Stimulated activated CD4-positive, alpha-beta T cell treated with anti-CD3 and anti-CD28 coated beads, Interleukin-12 subunit alpha, Interleukin-12 subunit beta, amount 100 ng/mL, for 48 hours (primary cell): ENCODE measurements around the gene HNF4A.
"Not testable (repeated sequence)": the region's sequence is repeated elsewhere in the genome, so short reads cannot be mapped to it uniquely, and the experiment has no call there.

ENCODE experiments used
- DNase-seq, 3 donors: peaks; one replicate each; pipeline ENCODE4 v3.0.0-alpha.2; 2020; ENCODE audit warnings: low read depth in 2 of 3, low spot score in 1 of 3

Gene HNF4A

DNA sequence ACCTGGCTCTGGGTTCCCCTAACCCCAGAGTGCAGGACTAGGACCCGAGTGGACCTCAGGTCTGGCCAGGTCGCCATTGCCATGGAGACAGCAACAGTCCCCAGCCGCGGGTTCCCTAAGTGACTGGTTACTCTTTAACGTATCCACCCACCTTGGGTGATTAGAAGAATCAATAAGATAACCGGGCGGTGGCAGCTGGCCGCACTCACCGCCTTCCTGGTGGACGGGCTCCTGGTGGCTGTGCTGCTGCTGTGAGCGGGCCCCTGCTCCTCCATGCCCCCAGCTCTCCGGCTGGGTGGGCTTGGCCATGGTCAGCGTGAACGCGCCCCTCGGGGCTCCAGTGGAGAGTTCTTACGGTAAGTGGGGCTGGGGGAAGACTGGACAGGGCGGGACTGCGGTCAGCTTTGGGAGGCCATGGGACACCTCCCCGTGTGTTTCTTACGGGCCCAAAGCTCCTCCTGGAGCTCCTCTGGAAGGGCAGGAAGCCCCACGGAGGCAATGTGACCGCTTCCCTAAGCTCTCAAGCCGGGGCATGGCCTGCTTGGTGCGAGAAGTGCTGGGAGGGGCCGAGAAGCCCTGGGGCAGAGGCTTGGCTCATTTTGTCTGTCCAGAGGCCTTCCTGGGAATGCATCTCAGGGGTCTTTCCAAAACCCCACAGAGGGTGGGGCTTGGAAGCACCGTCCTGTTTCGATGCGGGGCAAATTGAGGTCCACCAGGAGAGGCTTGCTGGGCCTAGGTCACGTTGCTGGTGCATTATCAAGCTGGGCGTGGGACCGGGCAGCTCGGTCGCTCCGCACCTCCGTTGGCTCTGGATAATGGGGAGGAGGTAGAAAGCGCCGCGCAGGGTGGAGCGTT, at the start of gene HNF4A:
TSS of gene HNF4A (plus strand) at position 202 of the 855 bp plus-strand sequence. CDS start at position 308, 106 bp downstream.
- no peak for DNase-seq

DNA sequence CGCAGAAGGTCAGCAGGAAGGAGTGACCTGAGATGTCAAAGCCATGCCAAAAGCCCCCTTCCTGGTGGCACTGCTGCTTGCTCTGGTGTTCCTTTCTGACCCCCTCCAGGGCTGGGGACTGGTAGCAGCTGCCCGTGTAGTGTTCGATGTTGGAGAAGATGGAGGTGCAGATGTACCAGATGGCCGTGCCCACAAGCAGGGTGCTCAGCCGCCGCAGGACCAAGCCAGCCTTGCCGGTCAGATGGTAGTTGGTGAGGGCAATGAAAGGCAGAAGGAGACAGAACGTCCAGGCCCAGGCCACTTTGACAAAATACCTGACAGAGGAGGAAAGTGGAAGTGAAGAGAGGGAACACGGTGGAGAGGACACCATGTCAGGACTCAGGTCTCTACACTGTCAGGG, 48.6 kb upstream of the HNF4A start:
- DNase-seq: no peak

DNA sequence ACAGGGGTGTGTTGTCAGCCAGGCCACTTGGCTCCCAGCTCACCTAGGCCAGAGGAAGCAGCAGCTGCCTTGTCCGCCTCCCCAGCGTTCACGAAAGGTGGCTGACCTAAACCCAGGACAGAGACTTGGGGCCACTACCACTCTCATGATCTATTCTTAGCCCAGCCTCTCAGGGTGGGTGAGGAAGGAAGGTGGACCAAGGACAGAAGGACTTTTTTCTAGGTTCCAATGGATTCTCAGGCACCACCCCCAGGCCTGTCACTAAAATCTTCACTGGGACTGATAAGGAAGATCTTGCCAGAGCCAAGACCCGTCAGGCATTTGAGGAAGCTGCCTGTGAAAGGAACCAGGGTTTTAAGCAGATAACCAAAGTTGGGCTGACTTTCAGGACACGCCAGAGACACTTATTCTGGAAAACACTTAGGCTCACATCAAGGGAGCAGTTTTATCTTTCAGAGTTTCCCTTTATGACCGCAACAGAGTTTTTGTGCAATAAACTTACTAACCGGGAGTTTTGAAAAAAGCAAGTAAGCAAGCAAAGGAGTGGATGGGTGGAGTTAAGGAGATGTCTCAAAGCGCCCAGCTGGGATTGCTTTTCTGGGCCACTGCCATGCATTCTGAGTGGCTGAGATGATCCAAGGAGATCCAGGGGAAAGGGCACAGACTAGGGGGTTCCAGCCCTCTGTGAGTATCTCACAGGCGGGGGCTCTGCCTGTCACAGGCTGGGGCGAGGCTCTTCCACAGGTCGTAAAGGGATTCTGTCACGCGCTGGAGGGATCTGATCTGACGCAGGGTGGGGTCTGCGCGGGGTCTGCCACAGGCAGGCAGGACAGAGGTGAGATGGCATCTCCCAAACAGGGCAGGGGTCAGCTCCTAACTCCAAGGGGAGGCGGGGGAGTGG, 45.5 kb upstream of the HNF4A start:
- no peak for DNase-seq

DNA sequence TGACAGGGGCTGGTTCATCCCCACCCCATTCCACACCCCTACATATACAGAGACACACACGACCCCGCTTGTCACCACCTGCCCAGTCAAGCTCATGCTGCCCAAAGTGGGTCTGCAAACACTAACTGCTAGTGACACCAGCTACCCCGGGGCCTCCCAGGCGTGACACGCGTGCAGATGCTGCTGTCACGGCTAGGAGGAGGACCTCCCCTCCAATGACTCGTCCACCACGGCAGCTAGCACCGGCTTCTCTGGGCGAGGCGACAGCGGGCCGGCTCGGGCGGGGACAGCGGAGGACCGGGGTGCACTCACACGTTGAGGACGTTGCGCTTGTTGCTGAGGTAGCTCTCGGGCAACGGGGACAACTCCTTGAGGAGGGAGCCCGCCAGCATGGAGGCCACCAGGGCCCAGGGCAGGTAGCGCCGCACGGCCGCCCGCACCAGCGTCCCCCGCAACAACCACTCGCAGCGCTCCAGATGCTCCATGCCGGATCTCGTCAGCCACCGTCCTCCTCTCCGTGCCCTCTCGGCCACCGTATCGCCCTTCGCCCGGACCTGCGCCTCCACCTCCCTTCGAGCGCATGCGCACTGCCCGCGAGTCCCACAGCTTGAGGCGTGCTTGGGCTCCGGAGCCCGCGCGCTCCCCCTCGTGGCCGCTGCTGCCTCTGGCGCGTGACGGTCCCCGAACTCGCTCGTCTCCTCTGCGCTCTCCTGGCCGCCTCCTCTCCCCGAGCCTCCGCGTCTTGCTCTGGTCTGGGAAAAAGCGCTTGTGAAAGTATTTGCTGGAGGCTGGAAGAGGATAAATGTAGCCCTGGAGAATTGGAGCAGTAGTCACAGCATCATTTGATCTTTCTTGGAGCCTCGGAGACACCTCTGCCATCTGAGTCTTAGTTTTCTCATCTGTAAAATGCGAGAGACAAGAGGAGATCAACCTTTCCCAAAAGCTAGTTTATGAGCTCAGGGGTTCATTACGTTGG, 44.5 kb upstream of the HNF4A start, which contains the start of gene FITM2:
TSS of gene FITM2 (minus strand) at position 539 of the 976 bp plus-strand sequence. CDS start at position 485, 54 bp downstream.
- peak; percentile 97 to 99 (median 97) for DNase-seq

DNA sequence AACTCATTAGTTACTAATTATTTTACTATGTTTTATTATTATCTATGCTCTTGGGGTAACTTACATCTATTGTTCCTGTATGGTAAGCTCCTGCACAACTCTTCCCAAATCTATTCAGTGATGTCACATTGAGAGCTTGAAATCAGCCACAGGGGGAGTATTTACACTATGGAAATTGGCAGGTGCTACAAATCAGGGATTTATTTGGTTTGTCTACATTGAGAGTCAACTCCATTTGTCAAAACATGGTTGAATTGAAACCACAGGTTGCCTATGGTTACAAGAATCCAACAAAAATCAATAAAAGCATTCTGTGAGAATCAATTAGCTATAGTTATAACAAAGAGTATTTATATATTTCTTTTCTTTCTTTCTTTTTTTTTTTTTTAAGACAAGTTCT, 40.6 kb upstream of the HNF4A start:
- no peak for DNase-seq

DNA sequence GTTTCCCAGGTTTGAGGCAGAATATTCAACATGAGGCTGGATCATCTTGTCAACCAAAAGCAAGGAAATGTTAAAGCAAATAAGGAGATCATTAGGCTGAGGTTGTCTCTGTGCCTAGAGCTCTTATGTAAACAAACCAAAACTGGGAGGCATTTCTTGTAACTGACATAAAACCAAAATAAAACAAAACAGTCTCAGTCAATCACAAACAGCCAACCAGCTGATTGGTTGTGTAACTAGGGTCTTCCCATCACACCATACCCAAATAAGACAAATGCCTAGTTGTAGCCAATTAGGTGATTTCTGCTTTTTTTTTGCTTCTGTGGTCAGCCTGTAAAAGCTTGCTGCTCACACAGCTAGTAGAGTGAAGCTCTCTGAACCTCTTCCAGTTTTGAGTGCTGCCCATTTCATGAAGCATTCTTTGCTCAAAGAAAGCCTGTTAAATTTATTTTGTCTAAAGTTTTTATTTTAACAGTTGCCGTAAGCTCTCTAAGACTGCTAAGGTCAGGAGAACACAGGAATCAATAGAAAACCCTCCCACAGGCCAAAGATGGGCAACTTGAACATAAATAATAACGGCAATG, 35.6 kb upstream of the HNF4A start:
- DNase-seq: no peak

DNA sequence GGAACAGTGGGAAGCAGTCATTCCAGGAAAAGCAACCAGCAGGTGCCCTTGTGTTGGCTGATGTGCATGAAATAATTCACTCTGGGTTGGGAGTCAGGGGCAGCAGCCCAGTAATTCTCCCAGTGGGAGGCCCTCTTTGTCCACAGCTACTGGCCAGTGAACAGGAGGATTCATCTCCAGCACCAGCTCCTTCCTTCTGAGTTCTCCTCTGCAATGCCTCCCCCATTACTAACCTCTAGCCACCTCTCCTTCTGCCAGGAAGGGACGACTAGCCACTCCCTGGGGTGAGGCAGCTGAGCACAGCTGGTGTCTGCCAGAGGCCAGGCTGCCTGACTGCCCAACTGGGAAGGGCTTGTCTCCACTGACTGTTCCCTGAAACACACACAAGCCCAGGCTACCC, 31.2 kb upstream of the HNF4A start:
- DNase-seq: no peak

DNA sequence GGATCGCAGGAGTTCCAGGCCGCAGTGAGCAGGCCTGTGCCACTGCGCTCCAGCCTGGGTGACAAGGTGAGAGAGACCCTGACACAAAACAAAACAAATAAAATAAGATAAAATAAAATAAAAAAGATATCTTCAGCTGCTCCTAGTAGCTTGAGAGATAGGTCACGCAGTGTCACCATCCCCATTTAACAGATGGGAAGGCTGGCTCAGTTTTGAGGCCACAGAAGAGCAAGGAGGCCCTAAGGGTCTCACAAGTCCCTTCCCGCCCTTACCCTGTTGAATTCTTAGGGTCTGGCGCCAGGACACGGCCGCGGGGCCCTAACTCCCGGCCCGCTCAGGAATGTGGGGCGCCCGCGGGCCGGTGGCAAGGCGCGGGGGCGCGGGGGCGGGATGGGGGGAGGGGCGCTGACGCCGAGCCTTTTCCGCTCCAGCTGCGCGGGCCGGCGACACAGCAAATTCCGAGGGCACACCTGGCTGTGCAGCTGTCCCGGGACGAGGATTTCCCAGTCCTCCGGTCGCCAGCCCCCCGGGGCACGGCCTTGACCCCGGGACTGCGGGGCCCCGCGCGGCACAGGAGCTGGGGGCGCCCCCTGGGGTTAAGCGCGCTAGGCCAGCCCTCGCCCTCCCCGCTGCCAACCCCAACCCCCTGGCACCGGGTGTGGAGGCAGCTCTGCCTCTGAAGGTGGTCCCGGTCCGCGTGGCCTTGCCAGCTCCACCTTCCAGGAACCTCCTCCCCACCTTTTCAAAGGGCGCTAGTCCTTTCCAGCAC, 28.9 kb upstream of the HNF4A start:
- DNase-seq: no peak

DNA sequence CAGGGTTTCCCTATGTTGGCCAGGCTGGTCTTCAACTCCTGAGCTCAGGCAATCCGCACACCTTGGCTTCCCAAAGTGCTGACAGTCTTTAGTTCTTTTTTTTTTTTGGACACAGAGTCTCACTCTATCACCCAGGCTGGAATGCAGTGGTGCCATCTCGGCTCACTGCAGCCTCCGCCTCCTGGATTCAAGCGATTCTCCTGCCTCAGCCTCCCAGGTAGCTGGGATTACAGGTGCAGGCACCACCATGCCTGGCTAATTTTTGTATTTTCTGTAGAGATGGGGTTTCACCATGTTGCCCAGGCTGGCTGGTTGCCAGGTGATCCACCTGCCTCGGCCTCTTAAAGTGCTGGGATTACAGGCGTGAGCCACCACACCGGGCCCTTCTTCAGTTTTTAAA, 27.8 kb upstream of the HNF4A start:
- DNase-seq: not testable (repeated sequence)

DNA sequence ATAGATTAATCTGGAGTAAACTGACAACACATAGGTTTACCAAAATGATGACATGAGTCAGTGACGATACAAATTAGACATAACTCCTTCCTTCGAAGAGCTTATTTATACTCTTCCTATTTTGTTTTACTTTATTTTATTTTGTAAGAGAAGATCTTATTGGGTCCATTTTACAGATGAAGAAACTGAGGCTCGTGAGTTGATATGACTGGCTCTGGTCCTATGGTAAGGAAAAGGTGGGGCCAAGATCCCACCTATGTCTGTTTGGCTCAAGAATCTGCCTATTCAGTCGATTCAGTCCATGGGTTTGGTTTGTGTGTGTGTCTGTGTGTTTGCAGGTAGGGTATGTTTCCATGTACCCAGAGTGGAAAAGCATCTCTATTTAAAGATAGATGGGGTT, 27.1 kb upstream of the HNF4A start:
- DNase-seq: no peak

DNA sequence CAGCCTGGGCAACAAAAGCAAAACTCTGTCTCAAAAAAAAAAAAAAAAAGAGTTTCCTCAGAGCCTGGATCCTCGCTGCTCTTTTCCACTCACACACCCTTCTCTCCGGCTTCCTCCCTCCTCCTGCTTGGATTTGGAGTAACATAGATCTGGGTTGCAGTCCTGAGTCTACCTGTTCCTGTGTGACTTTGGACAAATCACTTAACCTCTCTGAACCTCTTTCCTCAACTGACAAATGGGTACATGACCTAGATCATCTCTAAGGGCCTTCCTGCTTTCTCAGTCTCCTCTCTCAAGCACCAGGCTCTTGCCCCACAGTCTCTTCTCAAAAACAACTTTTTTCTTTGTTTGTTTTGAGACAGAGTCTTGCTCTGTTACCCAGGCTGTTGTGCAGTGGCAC, 24.3 kb upstream of the HNF4A start:
- no peak for DNase-seq

DNA sequence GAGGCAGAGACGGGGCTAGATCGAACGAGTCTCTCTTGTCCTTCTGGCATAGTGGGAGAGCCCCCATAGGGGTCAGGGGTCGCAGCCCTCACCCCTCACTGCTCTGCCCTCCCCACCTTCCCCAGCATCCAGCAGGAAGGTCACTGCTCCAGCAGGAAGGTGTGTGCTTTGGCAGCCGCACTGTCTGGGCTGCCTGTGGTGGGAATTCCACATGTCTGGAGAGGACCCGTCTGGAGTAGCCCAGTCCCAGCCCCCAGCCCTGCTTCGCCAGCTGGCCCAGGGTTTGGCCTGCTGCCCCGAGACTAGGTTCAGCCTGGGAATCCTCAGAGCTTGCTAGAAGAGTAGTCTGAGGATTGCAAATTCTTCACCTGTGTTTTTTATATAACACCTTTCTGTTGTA, 21.2 kb upstream of the HNF4A start:
- DNase-seq: no peak

DNA sequence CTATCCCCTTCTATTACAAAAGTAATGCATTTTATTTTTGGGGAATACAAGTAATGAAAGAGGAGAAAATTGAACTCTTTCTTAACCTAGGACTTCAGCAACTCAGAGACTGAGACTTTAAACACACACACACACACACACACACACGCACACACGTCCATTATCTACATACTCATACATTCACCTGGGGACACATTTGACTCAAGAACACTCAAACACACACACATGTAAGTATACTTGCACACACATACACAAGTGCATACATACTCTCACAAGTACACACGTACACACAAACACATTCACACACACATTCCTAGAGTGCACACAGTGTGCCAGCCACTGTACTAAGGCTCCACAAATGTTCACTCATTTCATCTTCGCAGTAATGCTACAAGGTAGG, 20.8 kb upstream of the HNF4A start:
- no peak for DNase-seq

DNA sequence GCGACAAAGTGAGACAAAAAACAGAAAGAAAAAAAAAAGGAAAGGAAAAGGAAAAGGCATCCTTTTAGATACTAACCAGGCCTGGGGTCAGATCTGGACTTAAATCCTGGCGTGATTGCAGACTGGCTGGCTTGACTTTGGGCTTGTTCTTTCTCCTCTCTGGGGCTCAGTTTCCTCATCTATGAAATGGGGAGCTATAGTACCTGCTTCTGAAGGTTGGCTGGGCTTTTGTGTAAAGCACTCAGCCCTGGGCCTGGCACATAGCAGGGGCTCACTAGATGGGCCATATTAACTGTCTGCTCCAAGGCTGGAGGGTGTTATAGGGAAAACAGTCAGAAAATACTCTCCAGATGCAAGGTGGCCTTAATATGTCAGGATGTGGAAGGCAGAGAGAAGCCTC, 19.8 kb upstream of the HNF4A start:
- DNase-seq: no peak

DNA sequence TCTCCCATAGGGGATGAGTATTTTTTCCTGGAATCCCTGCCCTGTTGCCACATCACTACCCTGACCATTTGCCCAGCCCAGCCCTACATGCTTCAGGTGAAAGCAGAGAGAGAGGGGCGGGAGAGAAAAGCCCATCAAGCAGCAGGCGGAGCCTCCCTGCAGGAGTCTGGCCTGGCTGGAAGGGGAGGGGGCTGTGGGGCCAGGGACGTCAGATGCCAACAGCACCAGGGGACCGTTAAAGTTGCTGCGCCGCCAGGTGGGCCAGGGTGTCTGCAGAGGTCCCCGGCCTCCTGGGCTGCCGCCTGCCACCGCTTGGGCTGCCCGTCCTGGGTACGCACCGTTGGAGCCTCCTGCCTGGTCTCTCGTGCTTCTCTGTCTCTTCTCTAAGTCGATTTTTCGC, 19.4 kb upstream of the HNF4A start:
- no peak for DNase-seq

DNA sequence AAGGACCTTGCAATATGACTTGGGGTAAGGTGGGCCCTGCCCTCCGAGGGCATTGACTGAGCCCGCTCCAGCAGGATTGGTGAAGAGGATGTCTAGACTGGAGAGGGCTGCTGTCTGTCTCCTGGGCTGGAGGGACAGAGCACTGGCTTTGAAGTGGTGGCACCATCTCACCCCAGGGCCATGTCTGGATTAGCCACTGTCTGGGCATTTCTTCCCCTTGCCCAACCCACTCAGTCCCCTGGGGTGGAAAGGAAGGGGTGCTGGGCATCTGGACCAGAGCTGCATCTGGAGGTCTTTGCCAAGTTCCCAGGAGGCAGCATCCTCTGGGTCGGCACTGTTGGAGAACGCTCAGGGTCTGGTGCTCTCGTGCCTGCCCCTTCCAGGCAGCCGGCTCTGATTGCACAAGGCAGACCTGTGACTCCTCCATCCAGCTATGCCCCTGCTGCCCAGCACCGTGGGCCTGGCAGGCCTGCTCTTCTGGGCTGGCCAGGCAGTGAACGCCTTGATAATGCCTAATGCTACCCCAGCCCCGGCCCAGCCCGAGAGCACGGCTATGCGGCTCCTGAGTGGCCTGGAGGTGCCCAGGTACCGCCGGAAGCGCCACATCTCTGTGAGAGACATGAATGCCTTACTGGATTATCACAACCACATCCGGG, 18.6 kb upstream of the HNF4A start, which contains the start of gene R3HDML:
TSS of gene R3HDML (plus strand) at position 319 of the 656 bp plus-strand sequence. CDS start at position 434, 115 bp downstream.
- no peak for DNase-seq

DNA sequence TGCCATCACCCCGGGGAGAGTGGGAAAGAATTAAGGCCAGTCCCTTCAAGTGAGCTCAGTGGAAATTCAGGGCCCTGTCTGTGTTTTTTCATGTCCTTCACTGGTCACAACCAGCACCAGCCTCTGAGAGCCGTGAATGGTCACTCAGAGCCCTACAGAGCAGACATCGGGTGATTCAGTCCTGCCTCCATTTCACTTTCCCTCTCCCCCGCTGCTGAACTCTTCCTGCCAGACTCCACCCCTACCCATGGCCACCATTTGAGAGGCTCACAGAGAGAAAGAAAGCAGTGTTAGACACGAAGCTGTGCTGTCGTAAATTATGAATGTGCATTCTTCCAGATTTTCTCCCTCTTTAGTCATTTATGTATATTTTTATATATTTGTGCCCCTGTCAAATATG, 13.3 kb upstream of the HNF4A start:
- DNase-seq: no peak

DNA sequence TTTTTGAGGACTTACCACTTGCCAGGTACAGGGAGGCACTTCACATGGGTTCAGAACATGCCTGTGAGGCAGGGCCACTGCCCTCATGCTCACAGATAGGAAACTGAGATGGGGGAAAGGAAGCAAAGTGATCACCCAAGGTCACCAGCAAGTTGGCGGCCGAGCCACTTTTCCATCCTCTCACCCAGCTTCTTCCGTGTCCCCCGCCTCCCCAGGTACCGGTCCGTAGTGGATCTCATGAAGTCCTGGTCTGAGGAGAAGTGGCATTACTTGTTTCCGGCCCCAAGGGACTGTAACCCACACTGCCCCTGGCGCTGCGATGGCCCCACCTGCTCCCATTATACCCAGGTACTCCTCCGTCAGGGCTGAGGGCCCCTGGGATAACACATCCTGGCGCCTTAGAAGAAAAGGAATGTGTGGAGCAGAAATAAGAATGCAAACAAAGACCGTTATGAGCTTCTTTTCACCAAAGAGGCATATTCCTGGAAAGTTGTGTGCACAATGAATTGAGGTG, 12.3 kb upstream of the HNF4A start:
- DNase-seq: no peak

DNA sequence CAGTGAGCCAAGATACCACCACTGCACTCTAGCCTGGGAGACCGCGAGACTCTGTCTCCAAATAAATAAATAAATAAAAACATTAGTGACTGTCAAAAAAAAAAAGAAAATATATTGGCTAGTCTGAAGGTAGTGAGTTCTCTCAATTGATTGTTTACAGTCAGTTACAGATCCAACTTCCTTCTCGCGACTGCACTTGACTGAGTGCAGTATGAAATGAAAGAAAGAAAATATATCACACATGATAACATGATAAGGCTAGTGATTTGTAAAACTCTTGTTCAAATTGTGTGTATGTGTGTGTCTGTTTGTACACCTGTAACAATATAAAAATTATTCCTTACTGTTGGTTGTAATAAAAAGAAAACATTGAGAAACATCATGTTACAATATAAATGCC, 10.8 kb upstream of the HNF4A start:
- DNase-seq: no peak
